ENCODE data around the gene PLEKHG4B. TPM values are rescaled to one million over a fixed set of nuclear protein-coding genes. Genes with fewer than 3 reads are reported as not detected.
A peak's percentile ranks its signal among the peaks of the same experiment; 100 is the strongest.
"Not testable (repeated sequence)": the region's sequence is repeated elsewhere in the genome, so short reads cannot be mapped to it uniquely, and the experiment has no call there.

The PLEKHG4B gene
- total RNA-seq, 2 experiments from 2014 or later: not detected

DNA sequence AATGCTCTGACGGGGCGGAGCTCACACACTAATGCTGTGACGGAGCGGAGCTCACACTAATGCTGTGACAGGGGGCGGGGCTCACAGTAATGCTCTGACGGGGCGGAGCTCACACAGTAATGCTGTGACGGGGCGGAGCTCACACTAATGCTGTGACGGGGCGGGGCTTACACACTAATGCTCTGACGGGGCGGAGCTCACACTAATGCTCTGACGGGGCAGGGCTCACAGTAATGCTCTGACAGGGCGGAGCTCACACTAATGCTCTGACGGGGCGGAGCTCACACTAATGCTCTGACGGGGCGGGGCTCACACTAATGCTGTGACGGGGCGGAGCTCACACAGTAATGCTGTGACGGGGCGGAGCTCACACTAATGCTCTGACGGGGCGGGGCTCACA is 72.8 kb downstream of the PLEKHG4B start:
- ATAC-seq; H3K36me3 Mint-ChIP-seq; CTCF ChIA-PET; H3K27me3 Mint-ChIP-seq; DNase-seq; H3K27ac Mint-ChIP-seq; H3K4me3 Mint-ChIP-seq; H3K4me1 Mint-ChIP-seq; H3K9me3 Mint-ChIP-seq (ENCODE audit: low read depth): not testable (repeated sequence)

DNA sequence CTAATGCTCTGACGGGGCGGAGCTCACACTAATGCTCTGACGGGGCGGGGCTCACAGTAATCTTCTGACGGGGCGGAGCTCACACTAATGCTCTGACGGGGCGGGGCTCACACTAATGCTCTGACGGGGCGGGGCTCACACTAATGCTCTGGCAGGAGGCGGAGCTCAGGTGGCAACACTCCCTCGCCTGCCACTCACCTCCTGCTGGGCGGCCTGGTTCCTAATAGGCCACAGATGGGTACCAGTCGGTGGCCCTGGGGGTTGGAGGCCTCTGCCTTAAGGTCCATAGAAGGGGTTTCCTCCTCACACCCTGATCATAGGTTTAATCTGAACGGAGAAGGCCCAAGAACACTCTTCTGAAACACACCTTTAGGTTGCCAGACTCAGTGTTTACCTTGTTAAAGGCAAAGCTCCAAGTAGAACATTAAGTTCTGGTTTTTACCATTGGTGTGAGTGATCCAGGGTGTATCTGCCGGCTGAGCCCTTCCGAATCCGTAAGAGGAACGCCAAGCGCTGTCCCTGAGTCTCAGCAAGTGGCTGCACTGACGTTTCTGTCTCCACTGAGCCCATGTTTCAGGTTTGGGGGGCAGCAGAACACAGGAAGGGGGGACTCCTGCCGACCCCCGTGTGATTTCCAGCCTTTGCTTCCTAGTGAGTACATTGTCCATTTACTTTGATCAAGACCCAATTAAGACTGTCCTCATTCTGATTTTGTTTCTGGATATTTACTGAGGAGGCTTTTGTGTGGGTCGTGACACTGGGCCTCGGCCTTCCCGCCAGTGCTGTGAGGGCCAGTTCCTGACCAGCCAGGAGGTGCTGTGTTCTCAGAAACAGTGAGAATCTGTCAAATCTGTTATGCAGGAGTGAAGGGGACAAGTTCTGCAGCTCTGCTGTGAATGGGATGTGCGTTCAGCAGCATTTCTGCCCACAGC is 74.7 kb downstream of the PLEKHG4B start:
- H3K4me1 Mint-ChIP-seq: no peaks in the 10 kb centered on the region
- CTCF ChIA-PET: no interaction called here
- no peak for ATAC-seq
- no peaks in the 10 kb centered on the region for H3K36me3 Mint-ChIP-seq
- H3K27ac Mint-ChIP-seq: no peak overlapping the region
- H3K4me3 Mint-ChIP-seq: no peak overlapping the region
- H3K27me3 Mint-ChIP-seq: no peaks in the 10 kb centered on the region
- no peak for DNase-seq
- H3K9me3 Mint-ChIP-seq (ENCODE audit: low read depth): no peaks in the 10 kb centered on the region

DNA sequence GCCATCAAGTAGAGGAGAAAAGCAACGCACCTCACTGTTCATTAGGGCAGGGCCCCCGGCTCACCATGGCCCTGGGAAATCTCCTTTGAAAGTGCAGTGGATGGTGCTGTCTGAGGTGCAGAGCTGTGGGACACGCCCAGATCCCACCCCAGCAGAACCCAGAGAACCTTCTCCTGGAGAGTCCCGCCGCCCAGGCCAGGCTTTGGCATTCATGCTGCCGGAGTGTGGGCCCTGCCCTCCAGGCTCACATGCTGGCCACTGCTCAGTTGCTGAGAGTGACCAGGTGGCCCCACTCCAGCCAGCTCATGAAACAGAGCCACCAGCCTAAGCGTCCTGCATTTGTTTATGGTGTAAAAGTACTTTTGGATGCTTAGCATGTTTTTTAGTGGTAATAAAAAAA is 75.5 kb downstream of the PLEKHG4B start:
- ATAC-seq: no peak
- Mint-ChIP-seq H3K36me3 (no peaks in the 10 kb centered on the region), H3K27me3 (no peaks in the 10 kb centered on the region), H3K4me3 (no peak overlapping the region), H3K27ac (no peak overlapping the region), H3K4me1 (no peaks in the 10 kb centered on the region), H3K9me3 (ENCODE audit: low read depth) (no peaks in the 10 kb centered on the region)
- CTCF ChIA-PET: no interaction called here
- DNase-seq: no peak

DNA sequence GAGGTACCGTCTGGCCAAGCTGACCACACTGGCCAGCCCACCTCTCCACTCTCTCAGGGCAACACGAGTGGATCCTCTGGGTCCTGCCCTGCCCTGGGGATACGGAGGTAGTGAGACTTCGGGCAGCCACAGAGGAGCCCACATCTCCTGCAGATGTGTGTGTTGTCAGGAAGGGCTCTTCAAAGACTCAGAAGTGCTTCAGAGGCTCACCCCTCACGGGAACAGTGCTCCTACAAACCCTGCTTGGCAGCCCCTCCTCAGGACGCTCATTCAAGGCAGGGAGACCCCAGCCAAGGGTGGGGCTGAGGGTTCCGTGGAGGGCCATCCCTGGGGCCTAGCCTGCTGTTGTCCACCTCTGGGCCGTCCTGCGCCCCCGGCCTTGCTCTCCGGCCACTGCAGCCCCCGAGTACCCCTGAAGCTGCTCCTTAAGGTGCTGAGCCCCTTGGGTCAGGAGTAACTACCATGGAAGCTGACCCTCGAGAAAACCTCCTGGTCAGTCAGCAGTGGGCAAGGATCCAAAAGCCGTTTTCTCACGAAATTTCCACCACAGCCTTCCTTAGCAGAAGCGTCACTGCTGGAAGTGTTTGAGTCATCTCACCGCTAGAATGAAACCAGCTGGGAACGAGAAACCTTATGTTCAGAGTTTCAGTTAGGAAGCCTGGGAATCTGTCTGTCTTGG is 76.2 kb downstream of the PLEKHG4B start:
- CTCF ChIA-PET: no interaction called here
- no peaks in the 10 kb centered on the region for H3K4me1 Mint-ChIP-seq
- ATAC-seq: no peak

DNA sequence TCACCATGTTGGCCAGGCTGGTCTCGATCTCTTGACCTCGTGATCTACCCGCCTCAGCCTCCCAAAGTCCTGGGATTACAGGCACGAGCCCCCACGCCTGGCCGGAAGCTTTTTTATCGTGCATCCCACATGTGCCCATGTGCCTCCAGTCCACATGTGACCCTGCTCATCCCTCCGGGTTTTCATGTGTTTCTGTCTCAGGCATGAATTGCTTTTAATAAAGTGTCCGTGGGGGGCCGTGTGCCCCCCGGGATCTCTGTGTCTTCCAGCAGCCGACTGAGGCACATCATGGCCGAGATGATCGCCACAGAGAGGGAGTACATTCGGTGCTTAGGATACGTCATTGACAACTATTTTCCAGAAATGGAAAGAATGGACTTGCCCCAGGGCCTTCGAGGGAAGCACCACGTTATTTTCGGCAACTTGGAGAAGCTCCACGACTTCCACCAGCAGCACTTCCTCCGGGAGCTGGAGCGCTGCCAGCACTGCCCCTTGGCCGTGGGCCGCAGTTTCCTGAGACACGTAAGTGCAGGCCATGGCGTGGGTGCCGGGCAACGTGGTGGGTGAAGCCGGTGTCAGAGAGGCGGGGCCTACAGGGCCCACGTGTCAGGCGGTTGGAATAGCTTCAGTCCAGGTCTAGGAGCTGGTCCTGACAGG is 77.2 kb downstream of the PLEKHG4B start:
- H3K4me3 Mint-ChIP-seq: no peak overlapping the region
- H3K27me3 Mint-ChIP-seq: no peaks in the 10 kb centered on the region
- CTCF ChIA-PET: no interaction called here
- DNase-seq (no peak), ATAC-seq (no peak)
- no peaks in the 10 kb centered on the region for H3K9me3 Mint-ChIP-seq (ENCODE audit: low read depth)
- H3K27ac Mint-ChIP-seq: no peak overlapping the region
- no peaks in the 10 kb centered on the region for H3K36me3 Mint-ChIP-seq
- no peaks in the 10 kb centered on the region for H3K4me1 Mint-ChIP-seq

More for the DNA sequence above, 76.2 kb downstream of the PLEKHG4B start:
- H3K4me3 Mint-ChIP-seq: no peak overlapping the region
- H3K9me3 Mint-ChIP-seq (ENCODE audit: low read depth): no peaks in the 10 kb centered on the region
- no peak for DNase-seq
- H3K27me3 Mint-ChIP-seq: no peaks in the 10 kb centered on the region
- no peaks in the 10 kb centered on the region for H3K36me3 Mint-ChIP-seq
- H3K27ac Mint-ChIP-seq: no peak overlapping the region

DNA sequence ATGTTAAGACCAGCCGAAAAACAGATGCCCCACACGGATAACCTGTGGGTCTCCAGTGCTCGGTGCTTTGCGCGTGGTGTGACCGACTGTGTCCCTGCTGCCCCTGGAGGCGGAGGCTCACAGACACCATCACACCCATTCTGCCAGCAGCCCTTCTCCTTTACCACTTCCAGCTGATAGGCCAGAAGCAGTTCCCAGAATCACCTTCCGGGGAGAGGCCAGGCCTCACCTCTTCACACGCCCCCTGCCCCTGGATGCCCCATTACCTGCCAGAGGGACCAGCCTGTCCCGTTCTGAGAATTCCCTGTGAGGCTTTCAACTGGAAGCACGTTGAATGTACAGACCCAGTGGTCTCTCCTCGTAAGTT is 77.7 kb downstream of the PLEKHG4B start:
- CTCF ChIA-PET: no interaction called here
- no peaks in the 10 kb centered on the region for H3K9me3 Mint-ChIP-seq (ENCODE audit: low read depth)
- no peak for ATAC-seq

DNA sequence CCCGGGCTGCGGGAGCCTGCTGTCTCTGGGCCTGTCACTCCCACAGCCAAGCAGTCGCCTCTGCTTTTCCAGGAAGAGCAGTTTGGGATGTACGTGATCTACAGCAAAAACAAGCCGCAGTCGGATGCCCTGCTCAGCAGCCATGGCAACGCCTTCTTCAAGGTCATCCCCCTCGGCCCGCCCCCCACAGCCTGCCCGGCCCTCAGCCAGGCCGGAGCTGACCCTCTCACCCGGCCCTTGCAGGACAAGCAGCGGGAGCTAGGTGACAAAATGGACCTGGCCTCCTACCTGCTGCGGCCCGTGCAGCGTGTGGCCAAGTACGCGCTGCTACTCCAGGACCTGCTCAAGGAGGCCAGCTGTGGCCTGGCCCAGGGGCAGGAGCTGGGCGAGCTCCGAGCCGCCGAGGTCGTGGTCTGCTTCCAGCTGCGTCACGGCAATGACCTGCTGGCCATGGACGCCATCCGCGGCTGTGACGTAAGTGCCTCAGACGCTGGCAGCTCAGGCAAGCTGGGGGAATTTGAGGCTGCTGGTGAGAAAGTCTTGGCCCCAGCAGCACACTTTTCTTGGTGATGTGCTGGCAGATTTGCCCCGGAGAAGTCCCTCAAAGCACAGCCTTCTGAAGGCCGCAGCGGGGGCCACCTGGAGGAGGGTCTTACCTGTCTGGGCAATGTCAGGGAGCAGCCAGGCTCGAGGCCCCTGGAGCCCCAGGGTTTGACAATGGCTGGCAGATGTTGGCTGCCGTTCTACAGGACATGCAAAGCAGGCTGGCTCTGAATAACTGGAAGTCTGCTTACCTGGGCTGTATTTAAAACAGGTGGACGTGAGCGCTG is 79.2 kb downstream of the PLEKHG4B start:
- H3K27me3 Mint-ChIP-seq: no peaks in the 10 kb centered on the region
- CTCF ChIA-PET: no interaction called here
- DNase-seq (no peak), ATAC-seq (no peak)
- no peak overlapping the region for H3K4me3 Mint-ChIP-seq
- no peaks in the 10 kb centered on the region for H3K4me1 Mint-ChIP-seq
- H3K27ac Mint-ChIP-seq: no peak overlapping the region
- no peaks in the 10 kb centered on the region for H3K36me3 Mint-ChIP-seq
- H3K9me3 Mint-ChIP-seq (ENCODE audit: low read depth): no peaks in the 10 kb centered on the region

More for the DNA sequence above, 77.7 kb downstream of the PLEKHG4B start:
- no peaks in the 10 kb centered on the region for H3K27me3 Mint-ChIP-seq
- no peak for DNase-seq
- H3K4me1 Mint-ChIP-seq: no peaks in the 10 kb centered on the region
- H3K4me3 Mint-ChIP-seq: no peak overlapping the region
- H3K36me3 Mint-ChIP-seq: no peaks in the 10 kb centered on the region
- no peak overlapping the region for H3K27ac Mint-ChIP-seq

DNA sequence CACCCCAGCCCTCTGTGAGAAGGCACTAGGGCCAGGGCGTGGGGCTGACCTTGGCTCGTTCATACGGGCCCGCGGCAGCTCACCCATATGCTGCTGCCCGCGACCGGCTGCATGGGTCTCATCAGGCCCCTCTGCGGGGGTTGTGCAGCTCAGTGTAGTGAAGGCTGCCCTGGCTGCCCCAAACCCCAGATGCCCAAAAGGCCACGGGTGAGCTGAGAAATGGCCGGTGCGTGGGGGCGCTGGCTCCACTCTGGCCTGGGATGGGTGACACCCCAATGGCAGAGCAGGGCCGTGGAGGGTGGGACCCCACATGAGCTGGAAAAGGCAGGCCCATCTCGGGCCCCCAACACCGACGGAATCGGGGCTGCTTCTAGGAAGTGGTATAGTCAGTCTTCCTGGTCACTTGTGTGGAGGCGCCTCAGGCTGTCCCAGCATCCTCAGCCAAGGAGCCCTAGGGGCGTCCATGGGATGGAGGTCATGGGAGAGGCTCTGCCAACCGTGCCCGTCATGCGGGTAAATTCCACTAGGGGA is 79.9 kb downstream of the PLEKHG4B start:
- H3K27me3 Mint-ChIP-seq: no peaks in the 10 kb centered on the region
- CTCF ChIA-PET: interaction anchor here (1.6 kb wide), 1 partner anchor 17 kb away, joined by 5 read pairs; no protein-coding TSS in a partner anchor
- H3K4me1 Mint-ChIP-seq: no peaks in the 10 kb centered on the region
- H3K27ac Mint-ChIP-seq: no peak overlapping the region
- DNase-seq: no peak
- H3K36me3 Mint-ChIP-seq: no peaks in the 10 kb centered on the region
- H3K9me3 Mint-ChIP-seq (ENCODE audit: low read depth): no peaks in the 10 kb centered on the region
- ATAC-seq: peak; percentile 12
- H3K4me3 Mint-ChIP-seq: no peak overlapping the region

DNA sequence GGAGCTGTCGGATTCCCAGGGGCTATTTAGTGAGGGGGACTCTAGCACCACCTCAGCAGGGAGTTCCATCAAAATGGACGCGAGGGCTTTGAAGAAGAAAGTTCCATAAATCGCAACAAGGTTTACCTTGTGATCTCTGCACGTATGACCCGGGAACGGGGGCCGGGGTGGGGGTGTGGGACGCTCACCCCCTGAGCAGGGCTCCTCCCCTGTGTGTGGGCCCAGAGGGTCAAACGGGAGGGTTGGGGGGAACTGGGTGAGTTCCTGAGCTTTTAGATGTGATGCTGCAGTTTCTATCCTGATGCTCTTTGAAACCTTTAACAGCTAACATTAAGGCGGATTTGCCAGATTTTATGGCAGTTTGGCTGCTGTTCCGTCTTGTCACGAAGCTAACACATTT is 80.5 kb downstream of the PLEKHG4B start:
- CTCF ChIA-PET: interaction anchor here (1.6 kb wide), 1 partner anchor 17 kb away, joined by 5 read pairs; no protein-coding TSS in a partner anchor
- DNase-seq: no peak
- no peak overlapping the region for H3K27ac Mint-ChIP-seq
- H3K4me1 Mint-ChIP-seq: no peaks in the 10 kb centered on the region
- no peaks in the 10 kb centered on the region for H3K9me3 Mint-ChIP-seq (ENCODE audit: low read depth)
- no peak overlapping the region for H3K4me3 Mint-ChIP-seq
- ATAC-seq: no peak
- no peaks in the 10 kb centered on the region for H3K36me3 Mint-ChIP-seq
- no peaks in the 10 kb centered on the region for H3K27me3 Mint-ChIP-seq

DNA sequence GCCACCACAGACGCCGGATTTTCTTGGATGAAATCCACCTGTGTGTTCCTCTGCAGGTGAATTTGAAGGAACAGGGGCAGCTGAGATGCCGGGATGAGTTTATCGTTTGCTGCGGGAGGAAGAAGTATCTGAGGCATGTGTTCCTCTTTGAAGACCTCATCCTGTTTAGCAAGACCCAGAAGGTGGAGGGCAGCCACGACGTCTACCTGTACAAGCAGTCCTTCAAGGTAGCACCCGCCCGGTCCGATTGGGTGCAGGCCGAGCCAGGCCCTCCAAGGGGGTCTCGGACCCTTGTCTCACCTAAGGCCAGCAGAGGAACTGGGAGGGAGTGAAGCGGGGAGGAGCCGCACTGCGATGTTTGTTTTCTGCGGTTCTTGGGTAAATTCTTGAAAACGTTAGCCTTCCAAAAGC is 80.9 kb downstream of the PLEKHG4B start:
- Mint-ChIP-seq H3K9me3 (ENCODE audit: low read depth) (no peaks in the 10 kb centered on the region), H3K27me3 (peaks cover 3% of the 10 kb centered on the region), H3K27ac (no peak overlapping the region), H3K4me3 (no peak overlapping the region), H3K36me3 (no peaks in the 10 kb centered on the region), H3K4me1 (no peaks in the 10 kb centered on the region)
- DNase-seq (no peak), ATAC-seq (no peak)
- CTCF ChIA-PET: interaction anchor here (1.6 kb wide), 1 partner anchor 16 kb away, joined by 5 read pairs; no protein-coding TSS in a partner anchor

DNA sequence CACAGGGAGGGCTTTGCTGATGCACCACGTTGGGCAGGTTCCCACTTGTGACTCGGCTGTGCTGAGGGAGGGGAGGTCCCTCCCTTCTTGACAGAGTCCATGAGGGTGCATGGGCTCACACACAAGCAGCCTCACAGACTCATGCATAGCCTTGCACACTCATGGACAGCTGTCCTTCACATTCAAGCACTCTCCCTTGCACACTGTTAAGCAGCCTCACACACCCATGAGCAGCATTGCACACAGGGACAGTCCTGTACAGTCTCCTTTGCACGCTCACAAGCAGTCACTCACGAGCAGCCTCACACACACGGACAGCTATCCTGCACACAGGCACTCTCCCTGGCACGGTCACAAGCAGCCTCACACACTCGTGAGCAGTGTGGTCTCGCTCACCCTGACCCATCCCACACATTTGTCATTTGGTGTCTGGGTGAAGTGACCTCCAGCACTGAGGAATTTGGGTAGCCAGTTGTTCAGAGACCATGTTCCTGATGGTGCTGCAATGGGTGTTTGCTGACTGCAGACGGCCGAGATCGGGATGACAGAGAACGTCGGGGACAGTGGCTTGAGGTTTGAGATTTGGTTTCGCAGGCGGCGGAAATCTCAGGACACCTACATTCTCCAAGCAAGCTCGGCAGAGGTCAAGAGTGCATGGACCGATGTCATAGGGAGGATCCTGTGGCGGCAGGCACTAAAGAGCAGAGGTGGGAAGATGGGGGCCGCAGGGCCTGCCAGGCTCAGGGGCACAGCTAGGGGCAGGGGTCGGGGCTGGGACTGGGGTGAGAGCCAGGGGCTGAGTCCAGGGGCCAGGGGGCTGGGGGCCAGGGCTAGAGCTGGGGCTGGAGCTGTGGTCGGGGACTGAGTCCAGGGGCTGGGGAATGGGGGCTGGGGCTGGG is 81.7 kb downstream of the PLEKHG4B start:
- Mint-ChIP-seq H3K27me3 (peaks cover 10% of the 10 kb centered on the region), H3K4me1 (no peaks in the 10 kb centered on the region), H3K9me3 (ENCODE audit: low read depth) (no peaks in the 10 kb centered on the region), H3K36me3 (no peaks in the 10 kb centered on the region), H3K27ac (no peak overlapping the region), H3K4me3 (no peak overlapping the region)
- DNase-seq: no peak
- ATAC-seq: peak; percentile 16
- CTCF ChIA-PET: interaction anchor here (1.6 kb wide), 1 partner anchor 15 kb away, joined by 5 read pairs; no protein-coding TSS in a partner anchor

DNA sequence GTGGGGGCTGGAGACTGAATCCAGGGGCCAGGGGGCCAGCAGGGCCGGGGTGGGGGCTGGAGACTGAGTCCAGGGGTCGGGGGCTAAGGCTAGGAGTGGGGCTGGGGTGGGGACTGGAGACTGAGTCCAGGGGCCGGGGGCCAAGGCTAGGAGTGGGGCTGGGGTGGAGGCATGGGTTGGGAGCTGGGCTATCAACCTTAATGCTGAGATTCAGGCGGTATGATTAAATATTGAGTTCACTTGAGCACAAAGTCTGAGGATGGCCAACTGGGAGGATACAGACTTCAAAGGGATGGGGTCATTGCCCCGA is 82.3 kb downstream of the PLEKHG4B start:
- no peak overlapping the region for H3K27ac Mint-ChIP-seq
- H3K4me3 Mint-ChIP-seq: no peak overlapping the region
- CTCF ChIA-PET: no interaction called here

More for the DNA sequence above, 82.3 kb downstream of the PLEKHG4B start:
- no peaks in the 10 kb centered on the region for H3K36me3 Mint-ChIP-seq
- no peak for ATAC-seq
- H3K27me3 Mint-ChIP-seq: peaks cover 10% of the 10 kb centered on the region
- no peak for DNase-seq
- no peaks in the 10 kb centered on the region for H3K9me3 Mint-ChIP-seq (ENCODE audit: low read depth)
- H3K4me1 Mint-ChIP-seq: no peaks in the 10 kb centered on the region
